Esophagus muscularis mucosa (tissue), 4 donors: ENCODE data around the gene PHKA2. TPM values are rescaled to one million over a fixed set of nuclear protein-coding genes. Genes with fewer than 3 reads are reported as not detected.

Source experiments
- DNase-seq: peaks from one replicate; pipeline ENCODE4 v3.0.0-alpha.2; 2017; ENCODE audit errors: extremely low spot score
- H3K27ac ChIP-seq, 4 donors: fragments of 200-600 bp; sonication (generic); replicated peaks in 1 of 4; 1 replicate in 3 of 4; 2 replicates in 1 of 4; pipeline ENCODE4 v1.5.1; 2016 to 2019; ENCODE audit warnings: mild to moderate bottlenecking in 1 of 4
- H3K27me3 ChIP-seq, 4 donors: fragments of 200-600 bp; sonication (generic); one replicate each; pipeline versions ENCODE4 v1.5.1 to v1.6.0; 2016 to 2019
- H3K36me3 ChIP-seq, 4 donors: fragments of 200-600 bp; sonication (generic); one replicate each; pipeline ENCODE4 v1.5.1; 2016 to 2019
- H3K4me1 ChIP-seq, 4 donors: fragments of 200-600 bp; sonication (generic); one replicate each; pipeline ENCODE4 v1.5.1; 2016 to 2019
- H3K4me3 ChIP-seq, 4 donors: fragments of 200-600 bp; sonication (generic); 1 replicate in 2 of 4; 2 replicates in 2 of 4; pipeline ENCODE4 v1.5.1; 2016 to 2019; ENCODE audit warnings: mild to moderate bottlenecking in 4 of 4, moderate library complexity in 1 of 4
- H3K9me3 ChIP-seq, 4 donors: fragments of 200-600 bp; sonication (generic); 1 replicate in 3 of 4; 2 replicates in 1 of 4; pipeline ENCODE4 v1.5.1; 2016 to 2019
- EP300 ChIP-seq: sonication (generic); formaldehyde crosslinking; IDR thresholded peaks from one replicate; pipeline ENCODE4 v1.6.1; 2017; ENCODE audit warnings: antibody characterized with exemption
- POLR2A ChIP-seq: fragments of 450-650 bp; IDR thresholded peaks from one replicate; pipeline ENCODE4 v1.6.1; 2017; ENCODE audit warnings: antibody characterized with exemption, moderate library complexity, mild to moderate bottlenecking, low read depth
- POLR2AphosphoS5 ChIP-seq, 2 donors: sonication (generic); formaldehyde crosslinking; IDR thresholded peaks; one replicate each; pipeline ENCODE4 v1.6.1; 2017; ENCODE audit warnings: antibody characterized with exemption in 2 of 2
- WGBS: methylation state at CpG from one replicate; pipeline ENCODE4 v1.1.5; 2018; 5-methylcytosine and 5-hydroxymethylcytosine counted together
- intact Hi-C: fragments of 100-400 bp; cut with DNase I; formaldehyde crosslinking; loops from one replicate; pipeline ENCODE4 v1.15.1; 2023
- total RNA-seq, 4 donors: library from RNA; depleted of rRNA; stranded (reverse); fragments of >200 nt; gene quantifications; one replicate each; pipeline versions ENCODE4 v1.1.0 to v1.2.1, GENCODE V29; 2016
- TF ChIP-seq, protein P1 (sequence below), 3 experiments: fragments of 200-600 bp in 2 of 3; fragments of 450-650 bp in 1 of 3; sonication (generic) in 2 of 3; IDR thresholded peaks; one replicate each; pipeline ENCODE4 v1.5.1; 2017 to 2019; ENCODE audit warnings: antibody characterized with exemption in 3 of 3, mild to moderate bottlenecking in 2 of 3, moderate library complexity in 1 of 3

Gene PHKA2
- total RNA-seq, 4 donors from 2014 or later, result 9.8 to 20.7 (median 15.4) TPM

DNA sequence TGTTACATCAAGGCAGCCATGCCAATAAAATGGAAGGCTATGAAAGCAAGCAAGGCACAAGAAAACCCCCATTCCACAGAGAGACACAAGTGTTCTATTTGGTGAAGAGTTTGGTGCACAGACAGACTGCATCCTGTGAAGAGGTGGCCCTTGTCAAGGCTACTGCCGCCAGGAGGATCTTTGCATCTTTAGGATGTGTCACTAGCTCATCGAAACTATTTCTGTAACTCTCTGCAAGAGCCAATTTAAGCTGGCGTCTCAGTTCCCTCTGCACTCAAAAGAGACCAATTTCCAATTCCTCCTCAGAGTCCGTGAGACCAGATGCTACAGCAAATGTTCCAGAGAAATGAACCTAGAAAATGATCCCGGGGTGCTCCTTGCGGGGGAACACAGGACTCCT lies 91.0 kb downstream of the PHKA2 start:
- TF ChIP-seq EP300, result no peak
- Histone ChIP-seq H3K9me3 (no peaks in the 10 kb centered on the region), H3K4me1 (peaks cover 0 to 17% (median 12%) of the 10 kb centered on the region in 4 donors), H3K27ac (no peak overlapping the region), H3K27me3 (no peaks in the 10 kb centered on the region), H3K36me3 (peaks cover 0 to 8% (median 6%) of the 10 kb centered on the region in 4 donors), H3K4me3 (no peak overlapping the region)
- DNase-seq, result no peak
- intact Hi-C loops, result loop anchor here (10.0 kb wide), 1 partner anchor 468 kb away; the partner anchor contains the start of gene CDKL5
- WGBS, result 77% methylated on average over 6 of the region's 6 CpGs

DNA sequence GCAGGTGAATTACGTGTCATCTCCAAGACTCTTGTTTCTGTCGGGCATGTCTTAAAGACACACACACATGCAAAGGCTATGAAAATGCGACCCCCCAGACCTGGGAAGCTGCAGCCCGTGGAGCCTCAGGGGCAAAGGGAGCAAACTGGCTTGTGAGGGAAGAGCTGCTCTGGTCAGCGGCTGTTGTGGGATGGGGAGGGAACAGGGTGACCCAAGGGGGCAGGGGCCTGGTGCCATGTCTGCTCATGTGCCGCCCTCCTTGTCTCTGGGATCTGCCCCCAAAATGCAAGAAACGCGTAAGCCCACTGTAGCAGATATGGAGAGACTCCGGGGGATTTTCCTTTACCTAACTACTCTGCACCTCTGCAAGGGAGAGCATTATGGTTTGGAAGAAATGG lies 92.4 kb downstream of the PHKA2 start:
- intact Hi-C loops, result loop anchor here (10.0 kb wide), 1 partner anchor 467 kb away; the partner anchor contains the start of gene CDKL5
- WGBS, result 84% methylated on average over 8 of the region's 9 CpGs
- TF ChIP-seq POLR2AphosphoS5 (IDR thresholded peaks at IDR 0.05) (no peak), POLR2A (no peak), EP300 (no peak)
- TF ChIP-seq, protein P1, sequence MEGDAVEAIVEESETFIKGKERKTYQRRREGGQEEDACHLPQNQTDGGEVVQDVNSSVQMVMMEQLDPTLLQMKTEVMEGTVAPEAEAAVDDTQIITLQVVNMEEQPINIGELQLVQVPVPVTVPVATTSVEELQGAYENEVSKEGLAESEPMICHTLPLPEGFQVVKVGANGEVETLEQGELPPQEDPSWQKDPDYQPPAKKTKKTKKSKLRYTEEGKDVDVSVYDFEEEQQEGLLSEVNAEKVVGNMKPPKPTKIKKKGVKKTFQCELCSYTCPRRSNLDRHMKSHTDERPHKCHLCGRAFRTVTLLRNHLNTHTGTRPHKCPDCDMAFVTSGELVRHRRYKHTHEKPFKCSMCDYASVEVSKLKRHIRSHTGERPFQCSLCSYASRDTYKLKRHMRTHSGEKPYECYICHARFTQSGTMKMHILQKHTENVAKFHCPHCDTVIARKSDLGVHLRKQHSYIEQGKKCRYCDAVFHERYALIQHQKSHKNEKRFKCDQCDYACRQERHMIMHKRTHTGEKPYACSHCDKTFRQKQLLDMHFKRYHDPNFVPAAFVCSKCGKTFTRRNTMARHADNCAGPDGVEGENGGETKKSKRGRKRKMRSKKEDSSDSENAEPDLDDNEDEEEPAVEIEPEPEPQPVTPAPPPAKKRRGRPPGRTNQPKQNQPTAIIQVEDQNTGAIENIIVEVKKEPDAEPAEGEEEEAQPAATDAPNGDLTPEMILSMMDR (IDR thresholded peaks at IDR 0.05), result no peak

DNA sequence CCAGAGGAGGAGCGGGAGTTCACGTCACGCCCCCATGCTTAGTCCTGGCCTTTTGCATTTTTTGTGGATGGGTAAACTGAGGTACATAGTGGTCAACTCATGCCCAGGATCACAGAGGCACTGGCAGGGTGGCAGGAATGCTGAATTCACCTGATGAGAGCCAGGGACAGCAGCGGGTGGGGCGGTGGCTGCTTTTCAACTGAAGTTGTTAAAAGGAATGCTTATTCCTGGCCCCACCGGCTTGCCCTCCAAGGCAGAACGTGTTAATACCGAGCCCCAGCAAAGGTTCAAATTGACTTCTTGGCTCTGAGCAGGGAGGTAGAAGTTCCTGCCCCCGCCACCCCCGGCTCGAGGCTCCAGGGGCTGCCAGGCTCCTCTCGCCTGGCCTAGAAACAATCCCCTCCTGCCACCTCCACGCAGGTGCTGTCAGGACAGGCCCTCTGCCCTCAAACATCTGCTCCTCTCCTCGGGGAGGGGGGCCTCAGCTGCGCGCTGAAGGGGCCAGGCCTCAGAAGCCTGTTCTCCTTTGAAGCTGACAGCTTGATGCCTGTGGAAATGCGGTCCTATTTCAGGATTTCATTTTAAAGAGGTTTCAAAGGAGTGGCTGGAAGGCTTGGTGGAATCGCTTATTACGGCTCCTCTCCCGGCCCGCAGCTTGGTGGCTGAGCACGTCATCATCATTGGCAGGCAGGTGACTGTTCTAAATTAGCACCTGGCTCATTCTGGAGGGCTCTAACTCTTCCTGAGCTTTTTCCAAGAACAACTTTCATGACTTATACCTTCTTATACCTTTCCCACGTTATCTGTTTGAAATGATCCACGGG lies 93.0 kb downstream of the PHKA2 start:
- Histone ChIP-seq H3K4me1 (peaks cover 5 to 29% (median 23%) of the 10 kb centered on the region in 4 donors), H3K27ac (no peak overlapping the region), H3K36me3 (no peaks in the 10 kb centered on the region), H3K27me3 (no peaks in the 10 kb centered on the region), H3K4me3 (no peak overlapping the region), H3K9me3 (no peaks in the 10 kb centered on the region)
- DNase-seq, result no peak
- WGBS, result 78% methylated on average over 21 of the region's 24 CpGs
- TF ChIP-seq POLR2AphosphoS5 (IDR thresholded peaks at IDR 0.05) (no peak), POLR2A (no peak), EP300 (no peak)
- TF ChIP-seq, protein P1 (IDR thresholded peaks at IDR 0.05), result no peak
- intact Hi-C loops, result loop anchor here (10.0 kb wide), 1 partner anchor 466 kb away; the partner anchor contains the start of gene CDKL5

More for the DNA sequence above, 92.4 kb downstream of the PHKA2 start:
- no peak overlapping the region for H3K4me3 ChIP-seq
- H3K9me3 ChIP-seq, result no peaks in the 10 kb centered on the region
- peaks cover 0 to 1% (median 0%) of the 10 kb centered on the region in 4 donors for H3K36me3 ChIP-seq
- no peaks in the 10 kb centered on the region for H3K27me3 ChIP-seq
- H3K27ac ChIP-seq, result no peak overlapping the region
- peaks cover 5 to 30% (median 23%) of the 10 kb centered on the region in 4 donors for H3K4me1 ChIP-seq
- DNase-seq, result no peak

DNA sequence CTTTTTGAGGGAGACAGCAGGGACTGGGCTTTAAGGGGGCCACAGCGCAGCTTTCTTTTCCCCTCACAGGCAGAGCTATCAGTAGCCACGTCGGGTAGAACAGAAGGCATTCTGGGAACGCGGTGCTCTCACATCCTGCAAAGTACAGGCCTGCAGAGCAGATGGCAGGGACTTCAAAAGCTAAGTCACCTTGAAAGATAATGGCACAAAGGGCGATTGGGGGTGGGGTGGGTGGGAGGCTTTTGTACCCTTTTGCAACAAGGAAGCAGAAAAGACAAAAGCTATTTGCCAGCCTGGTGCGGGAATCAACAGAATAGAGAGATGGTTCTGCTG lies 93.9 kb downstream of the PHKA2 start:
- 80% methylated on average over 7 of the region's 7 CpGs for WGBS
- Histone ChIP-seq H3K27me3 (no peaks in the 10 kb centered on the region), H3K4me1 (peaks cover 11 to 27% (median 27%) of the 10 kb centered on the region in 4 donors), H3K27ac (no peak overlapping the region), H3K36me3 (no peaks in the 10 kb centered on the region), H3K9me3 (no peaks in the 10 kb centered on the region), H3K4me3 (no peak overlapping the region)
- no peak for TF ChIP-seq POLR2AphosphoS5 (IDR thresholded peaks at IDR 0.05)
- TF ChIP-seq, protein P1 (IDR thresholded peaks at IDR 0.05), result no peak
- no peak for TF ChIP-seq EP300
- no peak for TF ChIP-seq POLR2A
- intact Hi-C loops, result loop anchor here (10.0 kb wide), 1 partner anchor 465 kb away; the partner anchor contains the start of gene CDKL5
- DNase-seq, result no peak

DNA sequence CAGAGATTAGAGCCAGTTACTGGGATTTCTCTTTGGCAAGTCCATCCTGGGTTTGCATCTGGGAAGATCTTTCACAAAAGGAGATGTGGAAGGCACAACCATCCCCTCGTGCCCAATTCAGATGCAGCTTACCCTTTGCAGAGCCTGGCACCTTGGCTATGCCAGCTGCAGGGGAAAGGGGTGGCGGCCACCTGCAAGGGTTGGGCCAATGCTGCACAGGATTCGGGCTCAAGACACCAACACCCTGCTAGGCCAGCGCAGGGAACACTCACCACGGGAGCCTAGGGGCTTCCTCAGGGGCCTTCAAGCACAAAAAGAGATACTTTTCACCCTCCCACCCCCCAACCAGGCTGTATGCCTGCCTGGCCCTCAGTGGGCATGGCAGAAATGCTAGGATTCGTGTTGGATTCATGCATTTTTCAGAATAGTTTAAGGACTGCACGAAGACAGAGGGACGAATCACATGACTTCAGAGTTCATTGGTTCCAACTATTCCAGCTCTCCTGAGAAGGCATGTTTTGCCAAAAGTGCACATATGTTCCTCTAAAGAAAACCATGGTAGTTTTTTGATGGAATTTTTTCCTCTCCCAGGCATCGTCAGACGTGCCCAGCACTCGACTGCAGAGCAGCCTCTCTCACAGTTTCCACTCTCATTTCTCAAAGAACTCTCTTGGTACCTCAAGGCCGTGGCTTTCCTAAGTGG lies 94.4 kb downstream of the PHKA2 start:
- Histone ChIP-seq H3K27ac (no peak overlapping the region), H3K4me1 (peaks cover 11 to 27% (median 25%) of the 10 kb centered on the region in 4 donors), H3K4me3 (no peak overlapping the region), H3K9me3 (no peaks in the 10 kb centered on the region), H3K36me3 (no peaks in the 10 kb centered on the region), H3K27me3 (no peaks in the 10 kb centered on the region)
- no peak for TF ChIP-seq POLR2A
- TF ChIP-seq EP300, result no peak
- no peak for TF ChIP-seq POLR2AphosphoS5 (IDR thresholded peaks at IDR 0.05)
- TF ChIP-seq, protein P1 (IDR thresholded peaks at IDR 0.05), result no peak
- no peak for DNase-seq
- 72% methylated on average over 12 of the region's 12 CpGs for WGBS
- intact Hi-C loops, result loop anchor here (5.0 to 10.0 kb wide), 2 partner anchors 212 to 465 kb away; partner anchors contain the start of gene CDKL5
